GM19035 (cell line): ENCODE results near the gene AMIGO3.
"Not testable (repeated sequence)": the region's sequence is repeated elsewhere in the genome, so short reads cannot be mapped to it uniquely, and the experiment has no call there.

ENCODE experiments used
- ATAC-seq: cut with Tn5 transposase; IDR thresholded peaks from one replicate; pipeline ENCODE4 v1.9.1; 2021; ENCODE audit not compliant: unreplicated experiment

Gene AMIGO3

DNA sequence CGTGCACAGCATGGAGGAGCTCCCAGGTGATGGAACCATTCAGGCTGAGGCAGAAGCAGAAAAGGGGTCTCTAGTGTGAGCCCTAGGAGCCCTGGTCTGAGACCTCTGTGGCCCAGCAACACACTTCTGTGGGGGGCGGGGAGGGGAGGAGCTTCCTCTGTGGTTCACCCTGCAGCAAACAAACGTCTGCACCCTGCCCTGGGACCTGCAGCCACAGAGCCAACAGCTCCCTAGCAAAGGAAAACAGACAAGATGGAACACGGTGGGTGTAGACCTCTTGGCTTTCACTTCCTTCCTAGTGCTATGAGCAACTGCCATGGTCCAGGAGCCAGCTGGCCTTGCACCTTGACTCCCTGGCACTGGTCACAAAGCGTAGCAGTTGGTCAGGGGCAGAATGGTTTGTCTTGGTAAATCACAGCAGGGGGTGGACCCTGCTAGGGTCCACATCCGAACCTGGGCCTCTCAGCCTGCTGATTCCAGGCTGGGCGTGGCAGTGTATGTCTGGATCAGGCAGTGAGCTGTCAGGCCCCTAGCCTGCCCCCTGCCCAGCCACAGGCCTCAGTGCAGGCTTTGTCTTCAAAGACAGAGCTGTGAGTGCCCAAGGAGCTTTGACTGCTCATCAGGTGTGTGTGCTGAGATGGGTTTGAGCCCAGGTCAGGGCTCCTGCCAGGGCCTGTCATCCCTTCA, 6.7 kb downstream of the AMIGO3 start:
- no peak for ATAC-seq

- no peak for ATAC-seq
Measured at GRCh38 chr3:49712166-49712565, 7.3 kb downstream of the AMIGO3 start.

- ATAC-seq = no peak
Measured at GRCh38 chr3:49711489-49711888, 8.0 kb downstream of the AMIGO3 start.

- ATAC-seq = no peak
Measured at GRCh38 chr3:49709852-49710251, 9.6 kb downstream of the AMIGO3 start.

- ATAC-seq = no peak
Measured at GRCh38 chr3:49707113-49707480, 12.4 kb downstream of the AMIGO3 start.

DNA sequence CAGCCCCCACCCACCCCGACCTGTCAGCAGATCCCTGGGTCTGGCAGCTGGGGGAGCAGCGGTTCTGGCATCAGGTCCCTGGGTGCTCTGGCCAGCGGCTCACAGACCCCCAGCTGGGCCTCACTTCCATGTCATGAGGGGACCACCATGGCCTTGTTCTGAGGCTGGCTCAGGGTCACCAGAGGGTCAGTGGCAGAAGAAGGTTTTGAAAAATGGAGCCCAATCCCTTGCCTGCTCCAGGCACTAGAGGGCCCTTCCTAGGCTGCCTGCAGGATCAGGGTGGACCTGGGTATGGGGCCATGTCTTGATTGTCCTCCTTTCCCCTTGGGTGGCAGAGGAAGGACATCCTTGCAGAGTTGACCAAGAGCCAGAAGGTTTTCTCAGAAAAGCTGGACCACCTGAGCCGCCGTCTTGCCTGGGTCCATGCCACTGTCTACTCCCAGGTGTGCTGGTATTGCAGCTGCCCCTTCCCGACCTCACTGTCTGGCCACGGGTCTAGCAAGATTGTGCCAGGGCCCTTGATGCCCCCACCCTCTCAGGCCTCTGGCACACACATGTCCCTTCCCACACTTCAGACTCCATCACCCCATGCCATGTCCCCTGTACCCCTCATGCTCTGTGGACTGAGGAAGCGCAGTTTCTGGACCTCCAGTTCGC, 12.9 kb downstream of the AMIGO3 start:
- ATAC-seq = no peak

GRCh38 chr3:49705390-49705960, 14.0 kb downstream of the AMIGO3 start:
- ATAC-seq = no peak

- ATAC-seq = no peak
Measured at GRCh38 chr3:49704629-49705028, 14.9 kb downstream of the AMIGO3 start.

DNA sequence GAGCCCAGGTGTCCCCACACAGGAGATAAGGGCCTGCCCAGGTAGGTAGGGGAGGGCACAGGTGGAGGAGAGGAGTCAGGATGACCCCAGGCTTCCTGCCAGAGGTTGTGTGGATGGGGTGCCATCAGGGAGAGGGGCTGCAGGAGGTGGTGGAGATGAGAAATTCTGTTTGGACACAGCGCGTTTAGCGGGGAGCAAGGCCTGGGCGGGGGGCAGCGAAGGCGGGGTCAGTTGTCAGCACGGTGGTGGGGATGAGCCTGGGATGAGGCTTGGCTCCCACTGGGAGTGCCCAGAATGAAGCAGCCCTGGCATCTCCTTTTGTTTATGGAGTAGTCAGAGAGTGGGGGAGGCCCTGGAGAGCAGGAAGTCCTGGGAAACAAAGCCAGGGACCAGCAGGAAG, 15.5 kb downstream of the AMIGO3 start:
- ATAC-seq = no peak

GRCh38 chr3:49703443-49703927, 16.0 kb downstream of the AMIGO3 start:
- peak; percentile 75 for ATAC-seq

DNA sequence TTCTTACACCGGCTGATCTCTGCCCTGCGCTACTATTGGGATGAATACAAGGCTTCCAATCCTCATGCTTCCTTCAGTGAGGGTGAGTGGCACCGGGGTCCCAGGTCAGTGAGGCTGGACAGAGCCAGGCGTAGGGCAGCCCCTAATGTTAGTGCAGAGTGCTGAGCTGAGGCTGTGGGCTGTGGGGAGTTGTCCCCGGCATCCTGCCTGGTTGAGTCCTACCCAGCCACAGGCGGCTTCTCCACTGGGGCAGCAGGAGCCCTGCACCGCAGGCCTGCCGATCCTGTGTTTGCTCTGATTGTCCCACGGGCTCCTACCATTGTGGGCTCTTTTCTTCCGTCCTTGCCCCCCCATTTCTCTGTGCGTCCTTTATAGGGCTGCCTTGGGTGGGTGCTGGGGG, 16.8 kb downstream of the AMIGO3 start:
- ATAC-seq = no peak

DNA sequence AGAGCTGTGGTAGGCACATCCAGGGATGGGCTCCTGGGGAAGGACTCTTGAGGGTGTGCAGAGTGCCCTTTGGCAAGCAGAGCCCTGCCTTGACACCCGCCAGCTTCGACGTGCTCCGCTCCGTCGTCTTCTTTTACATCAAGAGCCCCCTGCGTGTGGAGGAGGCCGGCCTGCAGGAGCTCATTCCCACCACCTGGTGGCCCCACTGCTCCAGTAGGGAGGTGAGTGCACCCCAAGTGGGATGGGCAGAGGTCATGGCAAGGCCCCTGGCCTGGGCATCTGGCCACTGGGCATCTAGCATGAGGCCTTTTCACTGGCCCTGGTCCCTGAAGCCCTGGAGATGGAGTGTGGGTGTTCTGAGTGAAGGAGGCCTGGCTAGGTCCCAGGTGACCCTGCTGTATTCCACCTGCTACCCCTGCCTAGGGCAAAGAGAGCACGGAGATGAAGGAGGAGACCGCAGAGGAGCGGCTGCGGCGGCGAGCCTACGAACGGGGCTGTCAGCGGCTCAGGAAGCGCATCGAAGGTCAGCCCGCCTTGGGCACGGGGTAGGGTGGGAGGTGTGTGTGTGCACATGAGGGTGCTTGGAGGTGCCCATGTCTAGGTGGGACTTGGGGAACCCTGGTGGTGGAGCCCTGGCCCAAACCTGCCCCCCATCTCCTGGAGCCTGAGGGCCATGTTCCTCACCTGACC, 18.0 kb downstream of the AMIGO3 start:
- ATAC-seq = no peak

GRCh38 chr3:49700453-49701128, 18.9 kb downstream of the AMIGO3 start:
- ATAC-seq = no peak

DNA sequence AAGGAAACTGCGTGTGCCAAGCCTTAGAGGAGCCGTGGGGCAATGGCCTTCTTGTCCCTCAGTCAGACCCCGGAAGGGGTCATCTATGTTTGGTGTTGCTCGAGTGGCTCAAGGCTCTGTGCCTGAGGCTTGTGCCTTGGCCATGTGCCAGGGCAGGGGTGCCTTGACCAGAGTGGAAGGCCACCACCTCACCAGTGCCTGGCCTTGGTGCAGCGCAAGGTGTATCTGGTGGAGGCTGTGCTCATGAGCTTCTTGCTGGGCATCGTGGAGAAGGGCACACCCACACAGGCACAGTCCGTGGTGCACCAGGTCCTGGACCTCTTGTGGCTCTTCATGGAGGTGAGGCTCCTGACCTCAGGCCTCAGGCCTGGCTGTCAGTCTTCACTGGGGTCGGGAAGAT, 19.5 kb downstream of the AMIGO3 start:
- ATAC-seq = no peak

GRCh38 chr3:49699281-49699979, 20.1 kb downstream of the AMIGO3 start:
- ATAC-seq = no peak

- ATAC-seq = not testable (repeated sequence)
Measured at GRCh38 chr3:49695350-49696015, 24.0 kb downstream of the AMIGO3 start.

- ATAC-seq = not testable (repeated sequence)
Measured at GRCh38 chr3:49694409-49695070, 24.9 kb downstream of the AMIGO3 start.

GRCh38 chr3:49691481-49691880, 28.0 kb downstream of the AMIGO3 start:
- ATAC-seq = not testable (repeated sequence)

DNA sequence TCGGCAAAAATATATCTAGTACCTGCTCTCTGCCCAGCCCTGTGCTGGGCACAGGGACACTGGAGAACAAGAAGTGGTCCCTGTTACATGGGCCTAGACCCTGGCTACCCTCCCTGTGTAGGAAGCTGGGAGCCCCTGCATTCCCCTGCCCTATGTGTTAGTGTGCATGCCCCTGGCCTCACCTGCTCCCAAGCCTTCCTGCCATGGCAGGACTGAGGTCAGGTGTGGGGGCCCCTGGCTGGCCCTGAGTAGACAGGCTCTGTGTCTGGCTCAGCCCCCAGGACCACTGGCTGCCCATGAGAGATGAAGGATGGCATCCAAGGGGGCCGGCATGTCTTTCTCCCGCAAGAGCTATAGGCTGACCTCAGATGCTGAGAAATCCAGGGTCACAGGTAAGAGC, 28.6 kb downstream of the AMIGO3 start:
- not testable (repeated sequence) for ATAC-seq
